Aorta (tissue), 5 donors: ENCODE measurements around the gene RTKN2. TPM values are rescaled to one million over a fixed set of nuclear protein-coding genes. Genes with fewer than 3 reads are reported as not detected.

Experiments
- ATAC-seq: fragments of 200-7000 bp; cut with Tn5 transposase; one replicate; pipeline ENCODE4 v1.9.1; 2022; ENCODE audit warnings: moderate library complexity; ENCODE audit not compliant: low FRiP score
- DNase-seq, 2 donors: peaks; one replicate each; pipeline ENCODE4 v3.0.0-alpha.2; 2020
- H3K27ac ChIP-seq, 2 donors: one replicate each; pipeline ENCODE4 v1.5.1; 2013; ENCODE audit warnings: low read length in 2 of 2, mild to moderate bottlenecking in 2 of 2, moderate library complexity in 2 of 2, control low read depth in 1 of 2, inconsistent platforms in 1 of 2, low read depth in 1 of 2
- H3K27me3 ChIP-seq, 2 donors: one replicate each; pipeline ENCODE4 v1.6.1; 2013; ENCODE audit warnings: control low read depth in 1 of 2, low read length in 1 of 2, mild to moderate bottlenecking in 1 of 2, moderate library complexity in 1 of 2; ENCODE audit not compliant: insufficient read depth in 2 of 2, control insufficient read depth in 1 of 2
- H3K36me3 ChIP-seq, 2 donors: one replicate each; pipeline ENCODE4 v1.6.1; 2013; ENCODE audit warnings: control low read depth in 1 of 2, low read length in 1 of 2, mild to moderate bottlenecking in 1 of 2; ENCODE audit not compliant: insufficient read depth in 2 of 2, control insufficient read depth in 1 of 2
- H3K4me1 ChIP-seq, 2 donors: one replicate each; pipeline ENCODE4 v1.6.1; 2013; ENCODE audit warnings: low read length in 2 of 2, control low read depth in 1 of 2, mild to moderate bottlenecking in 1 of 2, moderate library complexity in 1 of 2; ENCODE audit not compliant: insufficient read depth in 2 of 2, control insufficient read depth in 1 of 2
- H3K4me3 ChIP-seq, 2 donors: one replicate each; pipeline ENCODE4 v1.5.1; 2013; ENCODE audit warnings: low read length in 2 of 2, control low read depth in 1 of 2, mild to moderate bottlenecking in 1 of 2
- H3K9me3 ChIP-seq: one replicate; pipeline ENCODE4 v1.6.1; 2013; ENCODE audit warnings: mild to moderate bottlenecking, low read length; ENCODE audit not compliant: control insufficient read depth
- WGBS, 2 donors: extraction: QIAGEN DNeasy Blood & Tissue Kit; methylation state at CpG; one replicate each; pipeline ENCODE4 v1.1.7; 2013; 5-methylcytosine and 5-hydroxymethylcytosine counted together
- intact Hi-C, 2 donors: fragments of 100-400 bp; cut with DNase I; formaldehyde crosslinking; loops; one replicate each; pipeline versions ENCODE4 v1.14.2 to v1.15.0; 2022
- polyA plus RNA-seq, 2 donors: library from polyadenylated mRNA; stranded (reverse); fragments of 200-250 nt; gene quantifications; one replicate each; pipeline ENCODE4 v1.2.3, GENCODE V29; 2013
- total RNA-seq, 2 donors: library from RNA; stranded (reverse); fragmentation: NEBNext Ultra II Directional; extraction: Animal tissue kit (Norgen Biotek cat#: 25700); gene quantifications; one replicate each; pipeline ENCODE4 v1.2.1, GENCODE V29; 2021
- donor health status: healthy with polysubstance abuse.
- donor health status: Bipolar disorder and iron deficiency.
- donor health status: DM: no; HTN: no; CAD: no.
- donor health status: DM: no; HTN: no; CAD: no.
- donor health status: DM: yes; HTN: yes; CAD: no.

Gene RTKN2
- total and polyA plus RNA-seq, 4 donors, result 0.13 to 0.31 (median 0.25) TPM

- Histone ChIP-seq H3K4me3 (no peak overlapping the region), H3K27ac (no peak overlapping the region), H3K9me3 (no peaks in the 10 kb centered on the region), H3K4me1 (no peaks in the 10 kb centered on the region), H3K36me3 (no peaks in the 10 kb centered on the region), H3K27me3 (no peaks in the 10 kb centered on the region)
- no peak for ATAC-seq
- WGBS, 2 donors, result 92 to 96% methylated on average over 1 of the region's 1 CpG
- intact Hi-C loops, result no loop called here
- no peak for DNase-seq
Measured at GRCh38 chr10:62170732-62171131, 97.9 kb downstream of the RTKN2 start.

DNA sequence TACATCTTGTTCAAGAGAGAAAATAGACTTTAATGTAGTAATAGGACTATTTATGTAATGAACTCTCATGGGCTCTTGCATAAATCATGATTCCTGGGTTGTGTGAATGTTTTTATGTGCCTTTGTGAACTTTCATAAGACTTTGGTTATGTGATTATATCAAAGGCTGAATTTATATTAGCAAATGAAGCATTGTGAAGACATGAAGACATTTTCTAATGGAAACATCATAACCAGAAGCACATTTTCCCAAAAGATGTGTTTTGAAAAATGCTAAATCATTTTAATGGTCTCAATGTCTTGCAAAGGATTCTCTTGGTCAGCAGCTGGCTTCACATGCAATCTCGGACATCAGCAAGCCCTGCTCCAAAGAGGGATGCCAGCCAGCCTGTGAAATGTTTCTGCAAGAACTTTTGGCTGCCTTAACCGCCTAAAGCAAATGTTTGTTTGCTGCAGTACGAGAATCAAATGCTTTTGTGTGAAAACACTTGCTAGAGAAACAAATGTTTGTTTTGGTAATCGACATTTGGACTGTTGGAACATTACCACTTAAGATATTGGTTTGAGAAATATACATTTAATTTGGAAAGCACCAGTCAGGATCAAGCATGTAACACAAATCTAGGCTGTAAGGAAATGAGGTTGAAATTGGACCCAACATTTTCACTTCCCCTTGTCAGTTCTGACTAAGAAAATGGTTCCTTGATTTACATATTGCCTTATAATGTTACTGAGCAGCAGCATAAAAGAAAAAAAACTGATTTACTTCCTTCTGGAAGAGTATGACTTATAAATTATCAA lies 102.1 kb downstream of the RTKN2 start:
- intact Hi-C loops, result no loop called here
- WGBS, 2 donors, result 6 to 7% methylated on average over 4 of the region's 4 CpGs
- ATAC-seq, result no peak

GRCh38 chr10:62165803-62166202 lies 102.8 kb downstream of the RTKN2 start:
- H3K27ac ChIP-seq, result no peak overlapping the region
- ATAC-seq (no peak), DNase-seq (no peak)
- no peaks in the 10 kb centered on the region for H3K9me3 ChIP-seq
- intact Hi-C loops, result no loop called here
- no peaks in the 10 kb centered on the region for H3K4me1 ChIP-seq
- WGBS, 2 donors, result 84 to 87% methylated on average over 4 of the region's 4 CpGs
- no peaks in the 10 kb centered on the region for H3K36me3 ChIP-seq
- no peak overlapping the region for H3K4me3 ChIP-seq
- no peaks in the 10 kb centered on the region for H3K27me3 ChIP-seq

More for the DNA sequence above, 102.1 kb downstream of the RTKN2 start:
- no peaks in the 10 kb centered on the region for H3K4me1 ChIP-seq
- peak overlapping the region in 1 of 2 donors; percentile 34 for H3K4me3 ChIP-seq
- H3K36me3 ChIP-seq, result no peaks in the 10 kb centered on the region
- peak overlapping the region in 1 of 2 donors; percentile 36 for H3K27ac ChIP-seq
- peak in 1 of 2 donors; percentile 56 for DNase-seq
- no peaks in the 10 kb centered on the region for H3K27me3 ChIP-seq
- H3K9me3 ChIP-seq, result no peaks in the 10 kb centered on the region

DNA sequence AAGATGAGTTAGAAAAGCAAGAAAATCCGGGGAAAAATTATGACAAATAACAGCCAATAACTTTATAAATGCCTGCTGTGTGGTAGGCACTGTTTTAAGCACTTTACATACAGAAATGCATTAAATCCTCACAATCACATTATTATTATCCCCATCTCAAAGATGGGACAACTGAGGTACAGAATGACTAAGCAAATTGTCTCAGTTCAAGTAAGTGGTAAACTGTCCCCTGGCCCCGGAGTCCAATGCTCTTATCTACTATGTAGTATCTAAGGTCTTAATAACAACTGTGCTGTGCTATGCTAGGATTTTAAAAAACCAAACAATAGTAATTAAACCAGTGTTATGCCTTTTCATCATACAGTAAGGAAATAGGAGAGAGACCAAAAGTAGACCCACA lies 105.6 kb downstream of the RTKN2 start:
- DNase-seq (no peak), ATAC-seq (no peak)
- Histone ChIP-seq H3K9me3 (no peaks in the 10 kb centered on the region), H3K4me3 (no peak overlapping the region), H3K27ac (no peak overlapping the region), H3K27me3 (no peaks in the 10 kb centered on the region), H3K36me3 (no peaks in the 10 kb centered on the region), H3K4me1 (no peaks in the 10 kb centered on the region)
- intact Hi-C loops, result no loop called here
- 86 to 87% methylated on average over 2 of the region's 2 CpGs for WGBS, 2 donors

DNA sequence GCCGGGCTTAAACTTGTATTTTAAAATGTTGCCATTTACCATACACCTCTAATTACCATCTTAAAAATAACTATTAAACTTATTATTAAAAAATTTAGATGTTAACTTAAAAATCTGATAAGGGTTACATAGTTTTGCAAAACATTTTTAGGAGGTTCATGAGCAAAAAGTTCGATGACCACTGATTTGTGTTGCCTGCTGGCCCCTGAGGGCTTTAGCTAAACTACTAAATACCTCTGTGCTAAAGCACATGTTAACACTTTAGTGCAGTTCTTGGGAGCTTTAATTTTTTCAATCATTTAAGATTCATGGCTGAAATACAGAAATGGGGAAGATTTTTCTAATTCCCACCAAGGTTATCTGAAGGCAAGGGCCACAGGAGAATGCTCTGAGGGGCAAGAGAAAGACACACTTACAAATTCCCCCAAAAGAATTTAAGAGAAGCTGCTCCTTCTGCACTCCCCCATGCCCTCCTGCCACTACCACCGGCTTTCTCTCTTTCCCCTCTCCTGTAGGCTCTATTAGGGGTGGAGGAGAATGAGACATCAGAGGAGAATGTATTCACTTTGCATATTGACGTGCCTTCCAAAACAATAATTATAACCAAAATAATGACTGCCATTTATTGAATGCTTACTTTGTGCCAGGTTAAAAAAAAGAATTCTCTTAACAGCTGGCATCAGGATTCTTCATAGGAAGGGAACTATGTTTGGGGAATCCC lies 106.2 kb downstream of the RTKN2 start:
- H3K4me1 ChIP-seq, result no peaks in the 10 kb centered on the region
- H3K36me3 ChIP-seq, result no peaks in the 10 kb centered on the region
- 70 to 78% methylated on average over 4 of the region's 4 CpGs for whole genome bisulfite sequencing, 2 donors
- no peaks in the 10 kb centered on the region for H3K9me3 ChIP-seq
- no peak overlapping the region for H3K4me3 ChIP-seq
- H3K27ac ChIP-seq, result no peak overlapping the region
- intact Hi-C loops, result no loop called here
- H3K27me3 ChIP-seq, result no peaks in the 10 kb centered on the region
- no peak for ATAC-seq
- DNase-seq, result no peak

- Histone ChIP-seq H3K9me3 (no peaks in the 10 kb centered on the region), H3K4me1 (no peaks in the 10 kb centered on the region), H3K27me3 (no peaks in the 10 kb centered on the region), H3K27ac (no peak overlapping the region), H3K4me3 (no peak overlapping the region), H3K36me3 (no peaks in the 10 kb centered on the region)
- ATAC-seq (no peak), DNase-seq (no peak)
- intact Hi-C loops, result no loop called here
- WGBS, 2 donors, result 77 to 81% methylated on average over 3 of the region's 3 CpGs
Measured at GRCh38 chr10:62159351-62159750, 109.3 kb downstream of the RTKN2 start.

- no peak overlapping the region for H3K27ac ChIP-seq
- no peaks in the 10 kb centered on the region for H3K9me3 ChIP-seq
- H3K27me3 ChIP-seq, result no peaks in the 10 kb centered on the region
- H3K36me3 ChIP-seq, result no peaks in the 10 kb centered on the region
- ATAC-seq (no peak), DNase-seq (no peak)
- intact Hi-C loops, result no loop called here
- no peak overlapping the region for H3K4me3 ChIP-seq
- H3K4me1 ChIP-seq, result no peaks in the 10 kb centered on the region
- 64 to 77% methylated on average over 3 of the region's 3 CpGs for WGBS, 2 donors
Measured at GRCh38 chr10:62157601-62158000, 111.0 kb downstream of the RTKN2 start.

DNA sequence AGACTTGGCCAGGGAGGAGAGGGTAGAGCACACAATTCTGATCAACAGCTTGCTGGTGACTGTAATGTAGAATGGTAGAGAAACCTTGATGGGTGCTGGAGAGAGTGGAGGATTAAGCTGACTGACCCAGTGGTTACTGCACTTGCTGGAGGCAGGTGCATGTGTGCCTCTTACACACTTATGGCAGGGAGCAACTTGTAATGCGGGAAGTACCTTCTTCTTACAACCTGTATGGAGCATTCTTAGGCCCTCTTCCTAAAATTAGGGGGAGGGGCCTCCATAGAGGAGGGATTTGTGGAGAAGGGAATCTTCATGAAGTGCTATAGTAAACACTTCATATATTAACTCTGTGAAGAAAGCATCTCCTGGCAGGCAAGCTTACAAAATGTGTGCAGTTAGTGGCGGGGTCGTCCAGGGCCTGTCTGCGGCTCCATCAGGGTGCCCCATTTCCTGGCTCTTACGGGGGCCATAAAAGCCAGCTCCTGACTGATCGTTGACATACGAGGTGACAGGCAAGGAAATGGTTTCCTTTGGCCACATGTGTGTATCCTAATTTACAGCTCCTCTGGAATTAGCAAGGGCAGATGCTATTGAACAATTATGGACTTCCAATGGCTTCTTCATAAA lies 113.5 kb downstream of the RTKN2 start:
- DNase-seq (no peak), ATAC-seq (no peak)
- 86 to 88% methylated on average over 7 of the region's 7 CpGs for WGBS, 2 donors
- H3K4me1 ChIP-seq, result no peaks in the 10 kb centered on the region
- intact Hi-C loops, result no loop called here
- no peak overlapping the region for H3K27ac ChIP-seq
- H3K9me3 ChIP-seq, result no peaks in the 10 kb centered on the region
- H3K27me3 ChIP-seq, result no peaks in the 10 kb centered on the region
- no peaks in the 10 kb centered on the region for H3K36me3 ChIP-seq
- H3K4me3 ChIP-seq, result no peak overlapping the region
